Astrocyte (in vitro differentiated cells and primary cell): ENCODE data around the gene GLRB. TPM values are rescaled to one million over a fixed set of nuclear protein-coding genes. Genes with fewer than 3 reads are reported as not detected.

ENCODE experiments used
- DNase-seq: peaks from one replicate; pipeline ENCODE4 v3.0.0-alpha.2; 2010; ENCODE audit warnings: low read depth
- FAIRE-seq: peaks from 2 replicates; lab custom pipeline; 2011; peaks lifted over from hg19 to GRCh38; lab: Jason Lieb, UNC
- H2AFZ ChIP-seq: 2 replicates; pipeline ENCODE4 v1.6.0; 2012; ENCODE audit warnings: low read depth, low read length, inconsistent platforms
- H3K27ac ChIP-seq: 2 replicates; pipeline ENCODE4 v1.5.1; 2011; ENCODE audit warnings: low read depth, low read length, inconsistent platforms
- H3K27me3 ChIP-seq: 2 replicates; pipeline ENCODE4 v1.6.0; 2011; ENCODE audit warnings: low read length, inconsistent platforms; ENCODE audit not compliant: insufficient read depth
- H3K36me3 ChIP-seq: 2 replicates; pipeline ENCODE4 v1.5.1; 2011; ENCODE audit warnings: low read length, inconsistent platforms; ENCODE audit not compliant: insufficient read depth
- H3K4me1 ChIP-seq: 2 replicates; pipeline ENCODE4 v1.5.1; 2011; ENCODE audit warnings: low read length, inconsistent platforms; ENCODE audit not compliant: insufficient read depth
- H3K4me2 ChIP-seq: 2 replicates; pipeline ENCODE4 v1.6.0; 2012; ENCODE audit warnings: low read length, inconsistent platforms
- H3K4me3 ChIP-seq: 2 replicates; pipeline ENCODE4 v1.5.1; 2011; ENCODE audit warnings: low read depth, mild to moderate bottlenecking, low read length, inconsistent platforms; ENCODE audit not compliant: insufficient read depth
- H3K79me2 ChIP-seq: 2 replicates; pipeline ENCODE4 v1.6.0; 2012; ENCODE audit warnings: mild to moderate bottlenecking, low read length, inconsistent platforms; ENCODE audit not compliant: insufficient read depth
- H3K9ac ChIP-seq: 2 replicates; pipeline ENCODE4 v1.6.0; 2012; ENCODE audit warnings: mild to moderate bottlenecking, low read length, inconsistent platforms
- H3K9me3 ChIP-seq: 2 replicates; pipeline ENCODE4 v1.5.1; 2012; ENCODE audit warnings: low read depth, mild to moderate bottlenecking, low read length, inconsistent platforms; ENCODE audit not compliant: insufficient read depth
- H4K20me1 ChIP-seq: 2 replicates; pipeline ENCODE4 v1.6.0; 2012; ENCODE audit warnings: low read length, inconsistent platforms; ENCODE audit not compliant: insufficient read depth
- H3K27ac Mint-ChIP-seq: one replicate; pipeline ENCODE4 v1.8.0; 2021; ENCODE audit warnings: mild to moderate bottlenecking, mixed read lengths; ENCODE audit not compliant: unreplicated experiment
- H3K27me3 Mint-ChIP-seq: one replicate; pipeline ENCODE4 v1.8.0; 2021; ENCODE audit warnings: low read depth, mixed read lengths; ENCODE audit not compliant: unreplicated experiment
- H3K36me3 Mint-ChIP-seq: one replicate; pipeline ENCODE4 v1.8.0; 2021; ENCODE audit warnings: low read depth, mixed read lengths; ENCODE audit not compliant: unreplicated experiment
- H3K4me1 Mint-ChIP-seq: one replicate; pipeline ENCODE4 v1.8.0; 2021; ENCODE audit warnings: low read depth, mixed read lengths; ENCODE audit not compliant: unreplicated experiment
- H3K4me3 Mint-ChIP-seq: one replicate; pipeline ENCODE4 v1.8.0; 2021; ENCODE audit warnings: mild to moderate bottlenecking, moderate library complexity, mixed read lengths; ENCODE audit not compliant: unreplicated experiment
- H3K9me3 Mint-ChIP-seq: one replicate; pipeline ENCODE4 v1.8.0; 2021; ENCODE audit warnings: mild to moderate bottlenecking, mixed read lengths; ENCODE audit not compliant: unreplicated experiment
- EZH2 ChIP-seq: IDR thresholded peaks from 2 replicates; pipeline ENCODE4 v1.6.1; 2012; ENCODE audit warnings: mild to moderate bottlenecking, low read length, inconsistent platforms; ENCODE audit not compliant: insufficient read depth
- total RNA-seq: library from RNA; stranded (reverse); gene quantifications from 2 replicates; pipeline ENCODE4 v1.2.1, GENCODE V29; 2021
- TF ChIP-seq, protein P1 (sequence below): IDR thresholded peaks from 2 replicates; pipeline ENCODE4 v1.5.1; 2011; ENCODE audit warnings: low read depth, mild to moderate bottlenecking, inconsistent platforms, low read length, moderate library complexity; ENCODE audit not compliant: insufficient read depth

GLRB gene
- total RNA-seq, 1 donor from 2014 or later = 5.7 TPM

DNA sequence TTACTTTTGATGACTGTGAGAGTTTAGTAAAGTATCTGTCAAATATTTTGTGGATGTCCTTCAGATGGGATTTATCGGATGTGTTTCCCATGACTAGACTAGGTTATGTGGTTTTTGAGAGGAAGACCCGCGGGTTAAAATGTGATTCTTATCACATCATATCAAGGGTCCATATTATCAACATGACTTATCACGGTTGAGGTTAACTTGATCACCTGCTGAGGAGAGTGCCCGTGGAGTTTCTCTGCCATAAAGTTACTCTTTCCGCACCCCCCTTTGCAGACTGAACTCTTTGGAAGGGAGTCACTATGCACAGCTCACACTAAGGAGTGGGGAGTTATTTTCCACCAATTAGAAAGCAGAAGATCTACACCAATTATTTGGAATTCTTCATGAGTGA lies 38.7 kb downstream of the GLRB start:
- Mint-ChIP-seq H3K9me3 (no peaks in the 10 kb centered on the region), H3K36me3 (no peaks in the 10 kb centered on the region), H3K27me3 (no peaks in the 10 kb centered on the region), H3K4me1 (peaks cover 26% of the 10 kb centered on the region), H3K27ac (peak overlapping the region; percentile 97), H3K4me3 (no peak overlapping the region)
- no peak for DNase-seq
- Histone ChIP-seq H3K4me2 (no peak overlapping the region), H3K9ac (no peak overlapping the region), H3K4me1 (peaks cover 7% of the 10 kb centered on the region), H4K20me1 (no peaks in the 10 kb centered on the region), H3K4me3 (no peak overlapping the region), H3K27ac (no peak overlapping the region), H3K36me3 (no peaks in the 10 kb centered on the region), H3K79me2 (no peaks in the 10 kb centered on the region), H3K27me3 (no peaks in the 10 kb centered on the region), H2AFZ (no peak overlapping the region), H3K9me3 (no peaks in the 10 kb centered on the region)
- FAIRE-seq = no peak
- TF ChIP-seq, protein P1, sequence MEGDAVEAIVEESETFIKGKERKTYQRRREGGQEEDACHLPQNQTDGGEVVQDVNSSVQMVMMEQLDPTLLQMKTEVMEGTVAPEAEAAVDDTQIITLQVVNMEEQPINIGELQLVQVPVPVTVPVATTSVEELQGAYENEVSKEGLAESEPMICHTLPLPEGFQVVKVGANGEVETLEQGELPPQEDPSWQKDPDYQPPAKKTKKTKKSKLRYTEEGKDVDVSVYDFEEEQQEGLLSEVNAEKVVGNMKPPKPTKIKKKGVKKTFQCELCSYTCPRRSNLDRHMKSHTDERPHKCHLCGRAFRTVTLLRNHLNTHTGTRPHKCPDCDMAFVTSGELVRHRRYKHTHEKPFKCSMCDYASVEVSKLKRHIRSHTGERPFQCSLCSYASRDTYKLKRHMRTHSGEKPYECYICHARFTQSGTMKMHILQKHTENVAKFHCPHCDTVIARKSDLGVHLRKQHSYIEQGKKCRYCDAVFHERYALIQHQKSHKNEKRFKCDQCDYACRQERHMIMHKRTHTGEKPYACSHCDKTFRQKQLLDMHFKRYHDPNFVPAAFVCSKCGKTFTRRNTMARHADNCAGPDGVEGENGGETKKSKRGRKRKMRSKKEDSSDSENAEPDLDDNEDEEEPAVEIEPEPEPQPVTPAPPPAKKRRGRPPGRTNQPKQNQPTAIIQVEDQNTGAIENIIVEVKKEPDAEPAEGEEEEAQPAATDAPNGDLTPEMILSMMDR = no peak
- no peak for TF ChIP-seq EZH2

DNA sequence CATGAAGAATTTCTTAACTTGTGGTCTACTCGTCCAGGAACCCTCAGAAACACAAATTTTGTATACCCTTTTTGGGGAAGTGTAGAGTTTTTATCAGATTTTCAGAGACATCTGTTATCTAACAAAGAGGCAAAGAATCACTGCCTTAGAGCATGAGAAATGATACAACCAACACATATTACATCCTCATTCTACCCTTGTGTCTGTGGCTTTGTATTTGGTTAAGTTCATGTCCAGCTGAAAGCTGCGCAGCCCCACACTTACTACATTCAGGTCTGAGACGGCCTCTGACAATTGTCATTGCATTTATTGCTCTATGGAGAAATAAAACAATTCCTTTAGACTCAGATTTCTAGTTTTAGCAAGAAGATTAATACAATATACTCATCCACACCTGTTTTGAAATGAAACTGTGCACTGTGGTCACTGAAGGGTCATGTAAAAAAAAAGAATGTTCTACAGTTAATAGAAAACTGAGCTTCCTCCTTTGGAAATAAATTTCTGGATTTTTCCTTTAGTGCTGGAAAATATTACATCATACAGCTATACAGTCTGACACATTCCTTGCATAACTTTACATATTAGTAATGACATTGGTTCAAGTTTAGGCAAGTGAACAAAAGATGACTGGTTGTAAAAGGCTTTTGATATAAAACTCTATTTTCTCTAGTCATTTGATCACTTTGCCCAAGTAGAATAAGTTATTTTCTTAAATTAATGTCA lies 39.8 kb downstream of the GLRB start:
- H3K4me2 ChIP-seq = peak overlapping the region; percentile 49
- FAIRE-seq (peak; percentile 39), DNase-seq (peak; percentile 84)
- H3K4me1 Mint-ChIP-seq = peaks cover 26% of the 10 kb centered on the region
- no peaks in the 10 kb centered on the region for H3K36me3 Mint-ChIP-seq
- peak overlapping the region; percentile 97 for H3K27ac Mint-ChIP-seq
- peaks cover 7% of the 10 kb centered on the region for H3K4me1 ChIP-seq
- H3K36me3 ChIP-seq = no peaks in the 10 kb centered on the region
- H3K27ac ChIP-seq = peak overlapping the region; percentile 63
- peak overlapping the region; percentile 32 for H3K9ac ChIP-seq
- H3K27me3 ChIP-seq = no peaks in the 10 kb centered on the region
- no peak overlapping the region for H3K4me3 ChIP-seq
- TF ChIP-seq, protein P1 = no peak
- TF ChIP-seq EZH2 = no peak
- H2AFZ ChIP-seq = peak overlapping the region; percentile 14
- H3K9me3 Mint-ChIP-seq = no peaks in the 10 kb centered on the region
- no peaks in the 10 kb centered on the region for H3K79me2 ChIP-seq
- no peaks in the 10 kb centered on the region for H3K9me3 ChIP-seq
- no peaks in the 10 kb centered on the region for H3K27me3 Mint-ChIP-seq
- H3K4me3 Mint-ChIP-seq = peak overlapping the region; percentile 9
- no peaks in the 10 kb centered on the region for H4K20me1 ChIP-seq

DNA sequence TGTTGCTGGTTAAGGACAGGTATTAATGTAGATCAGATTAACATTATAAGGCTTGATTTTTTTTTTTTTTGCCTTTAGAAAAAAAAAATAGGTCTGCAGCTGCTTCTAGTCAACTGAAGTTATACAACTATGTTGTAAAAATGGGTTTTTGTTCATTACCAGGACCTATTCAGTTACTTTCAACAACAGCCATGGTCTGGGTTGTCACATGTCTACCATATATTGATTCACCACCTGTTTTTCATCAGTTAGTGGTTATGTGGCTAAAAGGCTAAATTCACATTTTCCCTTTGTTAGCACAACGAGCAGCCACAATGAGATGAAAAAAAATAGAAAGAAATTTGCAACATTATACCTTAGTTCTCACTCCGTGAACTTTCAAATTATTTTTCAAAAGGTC lies 45.5 kb downstream of the GLRB start:
- Histone ChIP-seq H3K27ac (no peak overlapping the region), H3K4me2 (no peak overlapping the region), H4K20me1 (no peaks in the 10 kb centered on the region), H3K27me3 (no peaks in the 10 kb centered on the region), H3K4me1 (no peaks in the 10 kb centered on the region), H2AFZ (no peak overlapping the region), H3K9ac (no peak overlapping the region), H3K79me2 (no peaks in the 10 kb centered on the region), H3K4me3 (no peak overlapping the region), H3K9me3 (no peaks in the 10 kb centered on the region), H3K36me3 (no peaks in the 10 kb centered on the region)
- Mint-ChIP-seq H3K27me3 (no peaks in the 10 kb centered on the region), H3K9me3 (no peaks in the 10 kb centered on the region), H3K27ac (no peak overlapping the region), H3K4me1 (peaks cover 9% of the 10 kb centered on the region), H3K36me3 (no peaks in the 10 kb centered on the region), H3K4me3 (no peak overlapping the region)
- TF ChIP-seq, protein P1 = no peak
- no peak for TF ChIP-seq EZH2
- FAIRE-seq (no peak), DNase-seq (peak; percentile 53)
